GM20431 (cell line): ENCODE measurements around the gene CYB5RL.
"Not testable (repeated sequence)": the region's sequence is repeated elsewhere in the genome, so short reads cannot be mapped to it uniquely, and the experiment has no call there.

Experiments used
- in situ Hi-C: fragments of 300-500 bp; cut with MseI, MboI; formaldehyde crosslinking; loops from one replicate; pipeline ENCODE4 v1.15.0; 2020; ENCODE audit warnings: low sequenced_read_pairs; ENCODE audit not compliant: unreplicated experiment

Gene CYB5RL

GRCh38 chr1:54227891-54228310 is 28.1 kb upstream of the CYB5RL start:
- in situ Hi-C loops: no loop called here

- in situ Hi-C loops: no loop called here
Observed at GRCh38 chr1:54227091-54227602, 27.3 kb upstream of the CYB5RL start.

- in situ Hi-C loops: no loop called here
Observed at GRCh38 chr1:54225986-54226559, 26.2 kb upstream of the CYB5RL start.

- in situ Hi-C loops: no loop called here
Observed at GRCh38 chr1:54225378-54225777, 25.5 kb upstream of the CYB5RL start.

GRCh38 chr1:54224233-54224632 is 24.4 kb upstream of the CYB5RL start:
- in situ Hi-C loops: no loop called here

GRCh38 chr1:54223441-54224202 is 23.8 kb upstream of the CYB5RL start:
- in situ Hi-C loops: no loop called here

GRCh38 chr1:54222711-54223110 is 22.9 kb upstream of the CYB5RL start:
- in situ Hi-C loops: no loop called here

- in situ Hi-C loops: no loop called here
Observed at GRCh38 chr1:54221867-54222484, 22.1 kb upstream of the CYB5RL start.

GRCh38 chr1:54221113-54221834 is 21.4 kb upstream of the CYB5RL start:
- in situ Hi-C loops: no loop called here

- in situ Hi-C loops: no loop called here
Observed at GRCh38 chr1:54220004-54220811, 20.4 kb upstream of the CYB5RL start.

- in situ Hi-C loops: no loop called here
Observed at GRCh38 chr1:54219688-54220003, 19.8 kb upstream of the CYB5RL start.

- in situ Hi-C loops: no loop called here
Observed at GRCh38 chr1:54218883-54219687, 19.3 kb upstream of the CYB5RL start.

GRCh38 chr1:54215523-54215922 is 15.7 kb upstream of the CYB5RL start:
- in situ Hi-C loops: no loop called here

GRCh38 chr1:54212872-54213271 is 13.0 kb upstream of the CYB5RL start:
- in situ Hi-C loops: no loop called here

GRCh38 chr1:54207896-54208295 is 8.1 kb upstream of the CYB5RL start:
- in situ Hi-C loops: not testable (repeated sequence)

- in situ Hi-C loops: no loop called here
Observed at GRCh38 chr1:54207287-54207686, 7.5 kb upstream of the CYB5RL start.

GRCh38 chr1:54204199-54204598 is 4.4 kb upstream of the CYB5RL start:
- in situ Hi-C loops: no loop called here

- in situ Hi-C loops: no loop called here
Observed at GRCh38 chr1:54200519-54200997, 728 bp upstream of the CYB5RL start.

GRCh38 chr1:54199151-54199764 is 572 bp downstream of the CYB5RL start:
- in situ Hi-C loops: no loop called here
